Adipocyte (in vitro differentiated cells): Measurements from ENCODE around the gene OSTF1.

Experiments used
- DNase-seq: peaks from one replicate; pipeline ENCODE4 v3.0.0-alpha.2; 2015; ENCODE audit warnings: low read depth
- H3K27me3 ChIP-seq: replicated peaks from 2 replicates; pipeline ENCODE4 v1.7.0; 2013; ENCODE audit warnings: mild to moderate bottlenecking, low read length, moderate library complexity; ENCODE audit not compliant: control insufficient read depth, insufficient read depth
- H3K36me3 ChIP-seq: 2 replicates; pipeline ENCODE4 v1.7.0; 2013; ENCODE audit warnings: low read length, mild to moderate bottlenecking, moderate library complexity; ENCODE audit not compliant: control insufficient read depth, insufficient read depth, severe bottlenecking
- H3K4me1 ChIP-seq: 2 replicates; pipeline ENCODE4 v1.7.0; 2013; ENCODE audit warnings: mild to moderate bottlenecking, low read length, moderate library complexity; ENCODE audit not compliant: control insufficient read depth, insufficient read depth
- H3K4me3 ChIP-seq: 2 replicates; pipeline ENCODE4 v1.7.0; 2013; ENCODE audit warnings: mild to moderate bottlenecking, low read length, moderate library complexity
- H3K9ac ChIP-seq: 2 replicates; pipeline ENCODE4 v1.7.0; 2013; ENCODE audit warnings: mild to moderate bottlenecking, low read length, moderate library complexity
- H3K9me3 ChIP-seq: 2 replicates; pipeline ENCODE4 v1.7.0; 2013; ENCODE audit warnings: mild to moderate bottlenecking, low read length, moderate library complexity; ENCODE audit not compliant: control insufficient read depth

Gene OSTF1

GRCh38 chr9:75085640-75086039 is 2.7 kb upstream of the OSTF1 start:
- no peaks in the 10 kb centered on the region for H3K27me3 ChIP-seq
- peaks cover 27% of the 10 kb centered on the region for H3K4me1 ChIP-seq
- no peaks in the 10 kb centered on the region for H3K9me3 ChIP-seq
- H3K9ac ChIP-seq = no peak overlapping the region
- no peak for DNase-seq
- peaks cover 3% of the 10 kb centered on the region for H3K36me3 ChIP-seq
- no peak overlapping the region for H3K4me3 ChIP-seq

GRCh38 chr9:75086541-75087288 is 1.6 kb upstream of the OSTF1 start:
- H3K4me1 ChIP-seq = peaks cover 27% of the 10 kb centered on the region
- peak overlapping the region; percentile 95 for H3K4me3 ChIP-seq
- no peaks in the 10 kb centered on the region for H3K36me3 ChIP-seq
- no peaks in the 10 kb centered on the region for H3K9me3 ChIP-seq
- H3K9ac ChIP-seq = peak overlapping the region; percentile 93
- no peak for DNase-seq
- no peaks in the 10 kb centered on the region for H3K27me3 ChIP-seq

- H3K4me1 ChIP-seq = peaks cover 27% of the 10 kb centered on the region
- no peaks in the 10 kb centered on the region for H3K36me3 ChIP-seq
- no peaks in the 10 kb centered on the region for H3K9me3 ChIP-seq
- H3K27me3 ChIP-seq = no peaks in the 10 kb centered on the region
- peak; percentile 72 for DNase-seq
- peak overlapping the region; percentile 93 for H3K9ac ChIP-seq
- peak overlapping the region; percentile 95 for H3K4me3 ChIP-seq
These were observed 958 bp upstream of the OSTF1 start for GRCh38 chr9:75087289-75087823.

- Histone ChIP-seq H3K9ac (peak overlapping the region; percentile 96), H3K27me3 (no peaks in the 10 kb centered on the region), H3K4me1 (peaks cover 21% of the 10 kb centered on the region), H3K36me3 (no peaks in the 10 kb centered on the region), H3K9me3 (no peaks in the 10 kb centered on the region), H3K4me3 (peak overlapping the region; percentile 96)
- DNase-seq = peak; percentile 82
These were observed 495 bp downstream of the OSTF1 start for GRCh38 chr9:75088646-75089372.

GRCh38 chr9:75089373-75089766 is 1.1 kb downstream of the OSTF1 start:
- no peak for DNase-seq
- peaks cover 21% of the 10 kb centered on the region for H3K4me1 ChIP-seq
- no peaks in the 10 kb centered on the region for H3K36me3 ChIP-seq
- H3K9me3 ChIP-seq = no peaks in the 10 kb centered on the region
- H3K9ac ChIP-seq = peak overlapping the region; percentile 96
- H3K27me3 ChIP-seq = no peaks in the 10 kb centered on the region
- H3K4me3 ChIP-seq = peak overlapping the region; percentile 96

GRCh38 chr9:75090579-75090978 is 2.3 kb downstream of the OSTF1 start:
- Histone ChIP-seq H3K9ac (no peak overlapping the region), H3K36me3 (no peaks in the 10 kb centered on the region), H3K4me1 (peaks cover 19% of the 10 kb centered on the region), H3K9me3 (no peaks in the 10 kb centered on the region), H3K27me3 (no peaks in the 10 kb centered on the region), H3K4me3 (no peak overlapping the region)
- DNase-seq = no peak

- peaks cover 12% of the 10 kb centered on the region for H3K4me1 ChIP-seq
- no peaks in the 10 kb centered on the region for H3K36me3 ChIP-seq
- no peak overlapping the region for H3K9ac ChIP-seq
- no peak overlapping the region for H3K4me3 ChIP-seq
- no peak for DNase-seq
- no peaks in the 10 kb centered on the region for H3K27me3 ChIP-seq
- no peaks in the 10 kb centered on the region for H3K9me3 ChIP-seq
These were observed 4.5 kb downstream of the OSTF1 start for GRCh38 chr9:75092766-75093165.

- Histone ChIP-seq H3K9ac (no peak overlapping the region), H3K4me3 (no peak overlapping the region), H3K36me3 (no peaks in the 10 kb centered on the region), H3K9me3 (no peaks in the 10 kb centered on the region), H3K27me3 (no peaks in the 10 kb centered on the region), H3K4me1 (peaks cover 3% of the 10 kb centered on the region)
- DNase-seq = no peak
These were observed 8.5 kb downstream of the OSTF1 start for GRCh38 chr9:75096796-75097195.

- DNase-seq = no peak
These were observed 12.8 kb downstream of the OSTF1 start for GRCh38 chr9:75101004-75101588.

GRCh38 chr9:75102177-75102790 is 14.0 kb downstream of the OSTF1 start:
- H3K36me3 ChIP-seq = no peaks in the 10 kb centered on the region
- no peak for DNase-seq
- H3K9ac ChIP-seq = no peak overlapping the region
- H3K4me3 ChIP-seq = no peak overlapping the region
- H3K9me3 ChIP-seq = no peaks in the 10 kb centered on the region
- peaks cover 5% of the 10 kb centered on the region for H3K4me1 ChIP-seq
- H3K27me3 ChIP-seq = no peaks in the 10 kb centered on the region

More at GRCh38 chr9:75101004-75101588, 12.8 kb downstream of the OSTF1 start:
- H3K36me3 ChIP-seq = no peaks in the 10 kb centered on the region
- H3K4me3 ChIP-seq = no peak overlapping the region
- H3K9ac ChIP-seq = no peak overlapping the region
- H3K27me3 ChIP-seq = no peaks in the 10 kb centered on the region
- no peaks in the 10 kb centered on the region for H3K9me3 ChIP-seq
- no peaks in the 10 kb centered on the region for H3K4me1 ChIP-seq

- peaks cover 18% of the 10 kb centered on the region for H3K4me1 ChIP-seq
- H3K36me3 ChIP-seq = no peaks in the 10 kb centered on the region
- no peak for DNase-seq
- no peaks in the 10 kb centered on the region for H3K9me3 ChIP-seq
- no peaks in the 10 kb centered on the region for H3K27me3 ChIP-seq
- no peak overlapping the region for H3K4me3 ChIP-seq
- H3K9ac ChIP-seq = no peak overlapping the region
These were observed 16.3 kb downstream of the OSTF1 start for GRCh38 chr9:75104607-75105006.
